Measurements from ENCODE around the gene SCARF2. TPM values are rescaled to one million over a fixed set of nuclear protein-coding genes. Genes with fewer than 3 reads are reported as not detected.
"Not testable (repeated sequence)": the region's sequence is repeated elsewhere in the genome, so short reads cannot be mapped to it uniquely, and the experiment has no call there.

SCARF2 gene
- total and polyA plus RNA-seq, 2 of the 13 experiments (the other 11 are each of a cell fraction or from before 2014, with no cell fraction given), result 3.3 to 6.2 TPM

- FAIRE-seq (no peak), DNase-seq (ENCODE audit: low spot score) (no peak), ATAC-seq (no peak)
- in situ Hi-C loops (cut with HindIII; ENCODE audit: extremely low pct_ligation_motif_present, low pct_unique_long_range_greater_than_20kb), result loop anchor here (10.0 kb wide), 1 partner anchor 162 kb away; no protein-coding TSS in a partner anchor
- Histone ChIP-seq H3K9ac (ENCODE audit: insufficient read depth, low read depth, low read length) (no peak overlapping the region), H3K4me2 (ENCODE audit: low read depth, low read length) (no peak overlapping the region), H3K36me3 (replicated peaks in 1 of 2; ENCODE audit: control insufficient read depth in 1 of 2, insufficient read depth in 2 of 2, low read length in 2 of 2) (no peaks in the 10 kb centered on the region), H3K27ac (ENCODE audit: extremely low read length, insufficient read depth, low read length) (no peak overlapping the region), H4K20me1 (ENCODE audit: insufficient read depth, low read length) (no peaks in the 10 kb centered on the region), H3K9me3 (ENCODE audit: low read length) (no peaks in the 10 kb centered on the region), H3K4me1 (ENCODE audit: insufficient read depth, low read length) (0 out of 2 replicates have a peak, but pooled peaks cover 7% of the 10 kb centered on the region), H3K79me2 (ENCODE audit: insufficient read depth, low read length) (no peaks in the 10 kb centered on the region), H3K27me3 (ENCODE audit: control insufficient read depth in 1 of 2, insufficient read depth in 2 of 2, low read length in 2 of 2) (peaks cover 0 to 8% of the 10 kb centered on the region in 2 experiments; a peak in 1 of 5 replicates), H2AFZ (ENCODE audit: low read length) (no peak overlapping the region), H3K4me3 (replicated peaks in 1 of 3; ENCODE audit: insufficient read depth in 1 of 3, low read depth in 2 of 3, low read length in 3 of 3) (no peak overlapping the region)
- 48% methylated on average over 10 of the region's 10 CpGs for WGBS (ENCODE audit: low lambda C conversion rate)
- intact Hi-C loops (cut with micrococcal nuclease; ENCODE audit: unreplicated experiment), result no loop called here
- BruUV-seq (replicated peaks), result no TSS peak
- ChIA-PET POLR2A (no interaction called here), CTCF (ENCODE audit: low intra/inter-chr PET ratio, low total read pairs) (no interaction called here)
- no peak for TF ChIP-seq HOXA9 (CRISPR knock-in tag; IDR thresholded peaks at IDR 0.05; ENCODE audit: borderline replicate concordance)
Measured at GRCh38 chr22:20412474-20413216, 25.0 kb downstream of the SCARF2 start.

- H3K9me3 ChIP-seq (ENCODE audit: low read length); FAIRE-seq; H3K4me2 ChIP-seq (ENCODE audit: low read depth, low read length); H3K79me2 ChIP-seq (ENCODE audit: insufficient read depth, low read length); H3K27ac ChIP-seq (ENCODE audit: extremely low read length, insufficient read depth, low read length); H3K4me1 ChIP-seq (ENCODE audit: insufficient read depth, low read length); H2AFZ ChIP-seq (ENCODE audit: low read length); in situ Hi-C loops (cut with HindIII; ENCODE audit: extremely low pct_ligation_motif_present, low pct_unique_long_range_greater_than_20kb); H3K4me3 ChIP-seq (replicated peaks in 1 of 3; ENCODE audit: insufficient read depth in 1 of 3, low read depth in 2 of 3, low read length in 3 of 3); H4K20me1 ChIP-seq (ENCODE audit: insufficient read depth, low read length); BruUV-seq (replicated peaks); H3K27me3 ChIP-seq (ENCODE audit: control insufficient read depth in 1 of 2, insufficient read depth in 2 of 2, low read length in 2 of 2); CTCF ChIA-PET (ENCODE audit: low intra/inter-chr PET ratio, low total read pairs); DNase-seq (ENCODE audit: low spot score); POLR2A ChIA-PET; H3K9ac ChIP-seq (ENCODE audit: insufficient read depth, low read depth, low read length); ATAC-seq; H3K36me3 ChIP-seq (replicated peaks in 1 of 2; ENCODE audit: control insufficient read depth in 1 of 2, insufficient read depth in 2 of 2, low read length in 2 of 2); intact Hi-C loops (cut with micrococcal nuclease; ENCODE audit: unreplicated experiment); TF ChIP-seq NR2F6 (IDR thresholded peaks at IDR 0.05): not testable (repeated sequence)
- TF ChIP-seq NR2F6 (CRISPR knock-in tag; IDR thresholded peaks at IDR 0.05) (peak; percentile 32; the same call in 1 of the 2 replicates), NR2F1 (CRISPR knock-in tag; IDR thresholded peaks at IDR 0.05) (peak in 1 of 2 experiments; percentile 31; a peak in 1 of 4 replicates), FOSL2 (CRISPR knock-in tag; IDR thresholded peaks at IDR 0.05) (peak; percentile 63), ZNF770 (CRISPR knock-in tag; IDR thresholded peaks at IDR 0.05) (peak; percentile 80)
- 77% methylated on average over 3 of the region's 3 CpGs for WGBS (ENCODE audit: low lambda C conversion rate)
Measured at GRCh38 chr22:20409385-20409784, 28.2 kb downstream of the SCARF2 start.

Measured in HepG2 (cell line).